HEK293 (cell line): Measurements from ENCODE around the gene VSTM2A.

Experiments used
- CTCF ChIA-PET: fragments of 350-600 bp; formaldehyde crosslinking; extraction: SDS; loops from one replicate; lab custom pipeline; 2021; ENCODE audit warnings: antibody characterized with exemption; lab: Yijun Ruan, JAX
- POLR2A ChIA-PET: fragments of 300-600 bp; formaldehyde crosslinking; extraction: SDS; loops from one replicate; lab custom pipeline; 2020; ENCODE audit warnings: antibody characterized with exemption, inconsistent platforms; lab: Yijun Ruan, JAX
- H3K27ac ChIP-seq: fragments of 200-500 bp; sonication (Bioruptor generic); 2 replicates; pipeline ENCODE4 v1.5.1; 2014; ENCODE audit warnings: low read depth, low read length, control low read depth, inconsistent platforms; ENCODE audit errors: extremely low read depth
- H3K36me3 ChIP-seq, 2 experiments: fragments of 200-500 bp in 1 of 2; sonication (Bioruptor generic) in 1 of 2; 1 replicate in 1 of 2; 2 replicates in 1 of 2; pipeline ENCODE4 v1.5.1; 2014 to 2017; ENCODE audit warnings: inconsistent platforms in 2 of 2, low read length in 2 of 2; ENCODE audit not compliant: control insufficient read depth in 2 of 2, insufficient read depth in 1 of 2
- H3K4me1 ChIP-seq: fragments of 200-500 bp; sonication (Bioruptor generic); 2 replicates; pipeline ENCODE4 v1.5.1; 2014; ENCODE audit warnings: mild to moderate bottlenecking, low read length, inconsistent platforms; ENCODE audit not compliant: control insufficient read depth, insufficient read depth
- H3K4me3 ChIP-seq: 2 replicates; pipeline ENCODE4 v1.5.1; 2011; ENCODE audit warnings: low read depth, mild to moderate bottlenecking, control low read depth, low read length, moderate library complexity
- H3K9me3 ChIP-seq: fragments of 200-500 bp; sonication (Bioruptor generic); 2 replicates; pipeline ENCODE4 v1.5.1; 2014; ENCODE audit warnings: low read depth, low read length, inconsistent platforms; ENCODE audit not compliant: control insufficient read depth, insufficient read depth
- KLF7 ChIP-seq: fragments of 450-650 bp; formaldehyde crosslinking; IDR thresholded peaks from 2 replicates; pipeline ENCODE4 v1.5.1; 2016; ENCODE audit warnings: missing biosample characterization, missing genetic modification characterization, borderline replicate concordance
- OSR2 ChIP-seq: fragments of 450-650 bp; formaldehyde crosslinking; IDR thresholded peaks from 2 replicates; pipeline ENCODE4 v1.5.1; 2016; ENCODE audit warnings: missing biosample characterization, missing genetic modification characterization
- SP3 ChIP-seq: fragments of 450-650 bp; formaldehyde crosslinking; IDR thresholded peaks from 2 replicates; pipeline ENCODE4 v1.5.1; 2016; ENCODE audit warnings: missing biosample characterization, missing genetic modification characterization
- ZNF140 ChIP-seq: fragments of 450-650 bp; formaldehyde crosslinking; IDR thresholded peaks from 2 replicates; pipeline ENCODE4 v1.5.1; 2016; ENCODE audit warnings: missing biosample characterization, missing genetic modification characterization
- ZNF2 ChIP-seq: fragments of 450-650 bp; formaldehyde crosslinking; IDR thresholded peaks from 2 replicates; pipeline ENCODE4 v1.5.1; 2016; ENCODE audit warnings: missing biosample characterization, missing genetic modification characterization
- ZNF221 ChIP-seq: fragments of 450-650 bp; formaldehyde crosslinking; IDR thresholded peaks from 2 replicates; pipeline ENCODE4 v1.5.1; 2017; ENCODE audit warnings: missing biosample characterization, missing genetic modification characterization, borderline replicate concordance
- ZNF274 ChIP-seq, 2 experiments: fragments of 200-500 bp in 1 of 2; fragments of 450-650 bp in 1 of 2; sonication (Bioruptor generic) in 1 of 2; formaldehyde crosslinking in 1 of 2; IDR thresholded peaks; 2 replicates each; pipeline versions ENCODE4 v1.5.1 to v1.6.1; 2014 to 2016; ENCODE audit warnings: borderline replicate concordance in 1 of 2, inconsistent platforms in 1 of 2, low read length in 1 of 2, missing biosample characterization in 1 of 2, missing genetic modification characterization in 1 of 2
- ZNF544 ChIP-seq: fragments of 450-650 bp; formaldehyde crosslinking; IDR thresholded peaks from 2 replicates; pipeline ENCODE4 v1.5.0; 2017; ENCODE audit warnings: missing biosample characterization, missing genetic modification characterization
- ZNF624 ChIP-seq: fragments of 450-650 bp; formaldehyde crosslinking; IDR thresholded peaks from 2 replicates; pipeline ENCODE4 v1.5.1; 2017; ENCODE audit warnings: missing biosample characterization, missing genetic modification characterization
- ZNF701 ChIP-seq: fragments of 450-650 bp; formaldehyde crosslinking; IDR thresholded peaks from 2 replicates; pipeline ENCODE4 v1.5.1; 2016; ENCODE audit warnings: missing biosample characterization, missing genetic modification characterization
- TF ChIP-seq, protein P1 (sequence below): sonication (generic); formaldehyde crosslinking; IDR thresholded peaks from 2 replicates; pipeline ENCODE4 v1.8.1; 2022; ENCODE audit warnings: mild to moderate bottlenecking, moderate library complexity, missing genetic modification reagents
- TF ChIP-seq, protein P2 (sequence below): fragments of 450-650 bp; formaldehyde crosslinking; IDR thresholded peaks from 2 replicates; pipeline ENCODE4 v1.5.1; 2016; ENCODE audit warnings: missing biosample characterization, missing genetic modification characterization
- TF ChIP-seq, protein P3 (sequence below): fragments of 450-650 bp; formaldehyde crosslinking; IDR thresholded peaks from 2 replicates; pipeline ENCODE4 v1.5.1; 2016; ENCODE audit warnings: missing biosample characterization, missing genetic modification characterization

The VSTM2A gene

DNA sequence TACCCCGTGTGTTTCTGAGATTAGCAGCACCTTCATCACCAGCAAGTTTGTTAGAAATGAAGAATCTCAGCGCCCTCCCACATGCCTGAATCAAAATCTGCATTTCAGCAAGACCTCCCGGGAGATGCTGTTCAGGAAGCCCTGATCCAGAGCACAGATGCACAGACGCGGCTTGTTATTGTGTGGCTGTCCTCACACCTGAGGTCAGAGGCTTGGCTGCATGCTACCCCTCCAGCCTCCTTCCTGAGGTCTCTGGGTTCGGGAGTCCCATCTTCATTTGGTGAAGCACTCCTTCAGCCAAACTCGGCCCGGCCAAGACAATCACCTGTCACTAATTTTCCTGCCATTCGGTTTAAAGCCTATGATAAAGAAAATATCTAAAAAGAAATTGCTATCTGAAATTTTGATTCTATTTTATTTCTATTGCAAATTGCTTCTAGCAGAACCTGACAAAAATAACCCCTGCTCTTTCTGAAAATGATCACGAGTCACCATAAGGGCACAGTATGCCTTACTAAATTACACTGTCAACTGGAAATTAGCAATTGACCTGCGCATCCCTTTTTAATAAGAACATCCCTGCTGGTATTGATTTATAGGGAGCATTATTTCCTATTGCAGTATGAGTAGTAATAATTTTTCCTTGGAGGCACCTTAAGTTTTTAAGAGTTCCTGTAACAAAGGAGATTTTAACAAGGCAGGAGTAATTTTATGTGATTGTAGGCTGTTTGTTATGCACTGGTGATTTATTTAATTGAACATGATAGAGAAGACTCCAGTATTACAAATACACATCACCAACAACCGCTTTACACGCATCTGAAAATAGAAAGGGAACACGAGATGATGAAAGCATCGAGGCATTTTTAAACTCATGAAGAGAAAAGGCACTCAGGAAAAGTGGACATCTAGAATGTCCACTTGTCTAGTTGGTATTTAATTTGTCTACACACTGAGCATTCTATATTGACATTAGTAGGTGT is 49.5 kb downstream of the VSTM2A start:
- Histone ChIP-seq H3K4me1 (no peaks in the 10 kb centered on the region), H3K9me3 (no peaks in the 10 kb centered on the region), H3K27ac (no peak overlapping the region), H3K36me3 (no peaks in the 10 kb centered on the region), H3K4me3 (no peak overlapping the region)
- ChIA-PET CTCF (no interaction called here), POLR2A (no interaction called here)
- no peak for TF ChIP-seq ZNF624 (tag by site-specific recombination)

DNA sequence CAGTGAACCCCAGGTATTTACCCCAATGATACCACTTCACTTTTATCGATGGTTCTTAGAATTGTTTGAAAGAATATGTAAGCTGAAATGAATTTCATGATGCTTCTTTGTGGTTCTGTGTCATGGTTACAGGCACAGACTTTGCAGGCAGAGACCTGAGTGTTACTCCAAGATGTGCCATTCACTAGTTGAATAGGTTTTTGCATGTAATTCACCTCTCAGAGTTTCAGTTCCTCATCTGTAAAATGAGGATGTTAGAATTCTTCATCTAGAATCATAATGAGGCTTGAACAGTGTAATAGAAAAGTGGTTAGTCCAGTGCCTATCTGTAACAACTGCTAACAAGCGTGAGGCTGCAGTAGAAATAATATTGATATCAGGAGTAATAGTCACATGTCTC is 54.6 kb downstream of the VSTM2A start:
- H3K27ac ChIP-seq: no peak overlapping the region
- TF ChIP-seq ZNF140 (tag by site-specific recombination) (no peak), ZNF221 (tag by site-specific recombination) (no peak), ZNF274 (IDR thresholded peaks at IDR 0.05; ENCODE audit: low read length) (no peak), ZNF274 (tag by site-specific recombination; IDR thresholded peaks at IDR 0.05; ENCODE audit: borderline replicate concordance) (no peak), ZNF544 (tag by site-specific recombination) (no peak), KLF7 (no peak), OSR2 (no peak)
- TF ChIP-seq, protein P1, sequence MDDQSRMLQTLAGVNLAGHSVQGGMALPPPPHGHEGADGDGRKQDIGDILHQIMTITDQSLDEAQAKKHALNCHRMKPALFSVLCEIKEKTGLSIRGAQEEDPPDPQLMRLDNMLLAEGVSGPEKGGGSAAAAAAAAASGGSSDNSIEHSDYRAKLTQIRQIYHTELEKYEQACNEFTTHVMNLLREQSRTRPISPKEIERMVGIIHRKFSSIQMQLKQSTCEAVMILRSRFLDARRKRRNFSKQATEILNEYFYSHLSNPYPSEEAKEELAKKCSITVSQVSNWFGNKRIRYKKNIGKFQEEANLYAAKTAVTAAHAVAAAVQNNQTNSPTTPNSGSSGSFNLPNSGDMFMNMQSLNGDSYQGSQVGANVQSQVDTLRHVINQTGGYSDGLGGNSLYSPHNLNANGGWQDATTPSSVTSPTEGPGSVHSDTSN (CRISPR knock-in tag): no peak
- no peaks in the 10 kb centered on the region for H3K9me3 ChIP-seq
- H3K4me3 ChIP-seq: no peak overlapping the region
- CTCF ChIA-PET: no interaction called here
- H3K4me1 ChIP-seq: no peaks in the 10 kb centered on the region
- POLR2A ChIA-PET: no interaction called here
- H3K36me3 ChIP-seq: no peaks in the 10 kb centered on the region

DNA sequence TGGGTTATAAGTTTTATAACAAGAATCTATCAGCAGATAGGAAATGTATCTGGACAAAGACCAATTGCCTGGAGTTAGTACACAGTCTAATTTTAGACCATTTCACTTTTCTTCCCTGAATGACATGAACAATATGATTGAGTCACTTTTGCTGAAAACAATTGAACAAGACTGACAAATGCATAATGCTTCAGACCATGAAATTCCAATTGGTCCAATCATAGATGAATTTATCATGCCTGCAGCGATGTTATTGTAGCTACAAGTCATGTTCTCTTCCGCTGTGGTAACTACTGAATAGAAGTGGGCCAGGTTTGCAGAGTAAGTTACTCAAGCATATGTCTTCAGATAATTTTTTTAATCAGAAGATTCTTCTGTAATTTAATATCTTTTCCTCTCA is 73.4 kb downstream of the VSTM2A start:
- no peaks in the 10 kb centered on the region for H3K9me3 ChIP-seq
- POLR2A ChIA-PET: no interaction called here
- no peak overlapping the region for H3K27ac ChIP-seq
- CTCF ChIA-PET: no interaction called here
- TF ChIP-seq, protein P2, sequence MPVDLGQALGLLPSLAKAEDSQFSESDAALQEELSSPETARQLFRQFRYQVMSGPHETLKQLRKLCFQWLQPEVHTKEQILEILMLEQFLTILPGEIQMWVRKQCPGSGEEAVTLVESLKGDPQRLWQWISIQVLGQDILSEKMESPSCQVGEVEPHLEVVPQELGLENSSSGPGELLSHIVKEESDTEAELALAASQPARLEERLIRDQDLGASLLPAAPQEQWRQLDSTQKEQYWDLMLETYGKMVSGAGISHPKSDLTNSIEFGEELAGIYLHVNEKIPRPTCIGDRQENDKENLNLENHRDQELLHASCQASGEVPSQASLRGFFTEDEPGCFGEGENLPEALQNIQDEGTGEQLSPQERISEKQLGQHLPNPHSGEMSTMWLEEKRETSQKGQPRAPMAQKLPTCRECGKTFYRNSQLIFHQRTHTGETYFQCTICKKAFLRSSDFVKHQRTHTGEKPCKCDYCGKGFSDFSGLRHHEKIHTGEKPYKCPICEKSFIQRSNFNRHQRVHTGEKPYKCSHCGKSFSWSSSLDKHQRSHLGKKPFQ (tag by site-specific recombination): no peak
- TF ChIP-seq ZNF2 (tag by site-specific recombination): no peak
- TF ChIP-seq SP3: no peak
- no peak for TF ChIP-seq ZNF701
- TF ChIP-seq, protein P3, sequence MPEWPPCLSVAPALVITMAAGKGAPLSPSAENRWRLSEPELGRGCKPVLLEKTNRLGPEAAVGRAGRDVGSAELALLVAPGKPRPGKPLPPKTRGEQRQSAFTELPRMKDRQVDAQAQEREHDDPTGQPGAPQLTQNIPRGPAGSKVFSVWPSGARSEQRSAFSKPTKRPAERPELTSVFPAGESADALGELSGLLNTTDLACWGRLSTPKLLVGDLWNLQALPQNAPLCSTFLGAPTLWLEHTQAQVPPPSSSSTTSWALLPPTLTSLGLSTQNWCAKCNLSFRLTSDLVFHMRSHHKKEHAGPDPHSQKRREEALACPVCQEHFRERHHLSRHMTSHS (tag by site-specific recombination): no peak
- H3K4me3 ChIP-seq: no peak overlapping the region
- H3K36me3 ChIP-seq: no peaks in the 10 kb centered on the region
- H3K4me1 ChIP-seq: no peaks in the 10 kb centered on the region
